Astrocyte of the hippocampus (primary cell): ENCODE data around the gene RASA3.
"Not testable (repeated sequence)": the region's sequence is repeated elsewhere in the genome, so short reads cannot be mapped to it uniquely, and the experiment has no call there.

Experiments used
- DNase-seq: peaks from one replicate; pipeline ENCODE4 v3.0.0; 2011; ENCODE audit warnings: low read depth, low spot score

Gene RASA3

GRCh38 chr13:113990321-113990837, 142.0 kb downstream of the RASA3 start:
- no peak for DNase-seq

DNA sequence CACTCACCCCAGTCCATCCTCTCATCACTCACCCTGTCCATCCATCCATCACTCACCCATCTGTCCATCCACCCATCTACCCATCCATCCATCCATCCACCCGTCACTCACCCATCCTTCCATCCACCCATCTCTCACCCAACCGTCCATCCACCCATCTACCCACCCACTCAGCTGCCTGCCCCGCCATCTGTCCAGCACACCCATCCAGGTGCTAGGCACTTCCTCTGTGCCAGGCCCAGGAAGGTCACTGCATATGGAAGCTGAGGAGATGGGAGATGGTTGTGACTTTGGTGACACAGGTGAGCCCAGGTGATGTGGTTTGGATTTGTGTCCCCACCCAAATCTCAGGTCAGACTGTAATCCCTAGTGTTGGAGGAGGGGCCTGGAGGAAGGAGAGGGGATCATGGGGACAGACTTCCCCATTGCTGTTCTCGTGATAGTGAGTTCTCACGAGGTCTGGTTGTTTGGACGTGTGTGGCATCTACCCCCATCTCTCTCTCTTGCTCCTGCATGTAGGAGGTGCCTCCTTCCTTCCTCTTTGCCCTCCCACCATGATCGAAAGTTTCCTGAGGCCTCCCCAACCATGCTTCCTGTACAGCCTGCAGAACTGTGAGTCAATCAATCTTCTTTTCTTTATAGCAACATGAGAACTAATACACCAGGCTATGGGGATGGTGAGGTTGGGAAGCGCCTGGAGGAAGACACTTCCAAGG, 142.7 kb downstream of the RASA3 start:
- no peak for DNase-seq

- DNase-seq: not testable (repeated sequence)
These were observed 143.6 kb downstream of the RASA3 start for GRCh38 chr13:113988859-113989258.

GRCh38 chr13:113982296-113982661, 150.1 kb downstream of the RASA3 start:
- DNase-seq: no peak

DNA sequence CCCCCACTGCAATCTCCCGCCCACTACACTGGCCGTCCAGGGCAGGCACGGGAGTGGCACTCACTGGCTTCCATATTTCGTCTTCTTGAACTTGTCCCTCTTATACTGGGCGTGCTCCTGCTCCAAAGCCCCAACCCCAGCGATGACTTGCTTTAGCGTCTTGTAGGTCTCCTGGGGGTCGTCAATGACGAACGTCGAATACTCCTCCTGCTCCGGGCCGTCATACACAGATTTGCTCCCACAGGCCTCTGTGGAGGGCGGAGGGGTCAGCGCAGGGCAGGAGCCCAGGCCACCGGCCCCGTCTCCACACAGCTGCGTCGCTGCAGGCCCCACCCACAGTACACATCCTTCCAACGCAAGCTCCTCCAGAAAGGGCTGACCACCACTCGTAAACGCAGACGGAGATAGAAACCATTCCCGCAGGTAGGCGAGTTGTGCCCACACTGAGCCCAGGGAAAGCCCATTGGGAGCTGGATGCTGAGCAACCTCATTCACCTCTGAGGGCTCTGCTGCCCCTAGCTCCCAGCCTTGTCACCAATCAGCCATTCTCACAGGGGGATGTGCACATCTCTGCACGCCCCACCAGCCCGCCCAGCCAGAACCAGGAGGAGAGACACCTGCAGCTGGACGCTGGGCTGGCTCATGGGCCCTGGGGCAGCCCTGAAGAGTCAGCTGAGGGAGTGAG, 150.7 kb downstream of the RASA3 start:
- no peak for DNase-seq

DNA sequence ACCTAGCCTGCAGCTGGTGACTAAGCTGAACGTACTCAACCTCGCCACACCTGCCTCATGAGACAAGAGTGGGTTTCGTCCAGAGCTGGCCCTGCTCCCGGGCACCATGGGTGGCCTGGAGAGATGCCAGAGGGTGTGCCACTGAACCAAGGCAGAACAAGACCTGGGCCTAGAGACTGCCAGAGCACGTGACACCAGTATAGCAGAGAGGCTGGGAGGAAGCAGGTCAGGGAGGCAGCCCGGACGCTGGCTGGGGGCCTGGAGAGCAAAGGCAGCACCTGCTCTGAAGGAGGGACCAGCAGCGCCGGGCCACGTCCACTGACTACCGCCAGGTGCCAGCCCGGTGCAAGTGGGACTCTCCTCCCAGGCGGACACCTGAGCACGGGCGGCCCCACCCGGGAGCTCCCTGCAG, 151.2 kb downstream of the RASA3 start:
- DNase-seq: peak; percentile 66

DNA sequence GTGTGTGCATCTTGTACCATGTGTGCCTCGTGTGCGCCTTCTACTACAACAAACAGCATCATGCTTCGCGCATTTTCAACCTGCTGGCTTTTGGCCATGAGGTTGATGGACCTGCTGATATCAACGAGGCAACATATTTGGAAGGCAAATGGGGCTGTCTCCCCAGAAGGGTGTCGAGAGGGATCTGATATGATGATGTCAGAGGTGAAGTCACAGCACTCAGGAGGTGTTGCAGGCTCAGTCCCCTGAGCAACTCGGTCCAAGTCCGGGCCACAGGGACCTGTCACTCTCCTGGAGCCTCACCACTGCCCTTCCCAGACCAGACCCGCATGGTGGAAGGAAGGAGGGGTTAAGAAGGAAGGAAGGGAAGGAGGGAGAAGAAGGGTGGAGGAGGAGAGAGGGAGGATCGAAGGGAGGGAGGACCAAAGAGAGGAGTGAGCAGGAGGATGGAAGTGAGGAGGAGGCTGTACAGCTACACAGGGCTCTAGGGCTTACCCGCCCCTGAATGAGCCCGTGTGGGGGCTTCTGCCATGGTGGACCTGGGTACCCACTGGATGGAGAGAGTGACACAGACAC, 151.8 kb downstream of the RASA3 start:
- DNase-seq: no peak

GRCh38 chr13:113979791-113980471, 152.5 kb downstream of the RASA3 start:
- DNase-seq: no peak

DNA sequence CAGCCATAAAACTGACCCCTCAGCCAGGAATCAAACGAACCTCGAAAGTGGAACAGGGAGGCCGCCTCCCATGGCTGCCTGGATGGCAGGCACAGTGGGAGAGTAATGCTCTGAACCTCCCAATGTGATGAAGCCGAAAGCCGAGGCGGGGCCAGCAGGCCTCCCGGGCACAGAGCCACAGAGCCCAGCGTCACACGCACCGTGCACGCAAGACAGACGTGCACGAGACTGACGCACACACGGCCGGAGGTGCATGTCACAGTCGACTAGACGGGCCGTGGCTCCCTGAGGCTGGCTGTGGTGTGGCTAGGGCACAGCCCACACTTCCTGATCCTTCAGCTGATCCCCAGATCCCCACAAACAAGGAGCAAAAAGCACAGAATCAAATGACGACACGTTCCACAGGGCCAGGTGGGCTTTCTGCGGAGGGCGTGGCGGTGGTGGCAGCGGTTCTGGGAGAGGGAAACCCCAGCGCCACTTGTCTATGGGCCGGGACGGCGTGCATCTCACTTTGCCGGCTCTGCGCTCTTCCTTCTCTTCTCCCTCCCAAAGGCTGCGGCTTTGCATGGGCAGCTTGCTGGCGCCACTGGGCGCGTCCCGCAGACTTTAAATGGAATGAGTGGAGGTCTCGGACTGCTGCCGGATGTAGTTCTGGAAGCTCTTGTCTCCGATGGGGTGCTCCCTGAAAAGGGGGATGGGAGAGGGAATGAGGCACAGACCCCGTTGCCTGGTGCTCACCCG, 153.5 kb downstream of the RASA3 start:
- no peak for DNase-seq

- DNase-seq: no peak
These were observed 154.4 kb downstream of the RASA3 start for GRCh38 chr13:113977976-113978375.

DNA sequence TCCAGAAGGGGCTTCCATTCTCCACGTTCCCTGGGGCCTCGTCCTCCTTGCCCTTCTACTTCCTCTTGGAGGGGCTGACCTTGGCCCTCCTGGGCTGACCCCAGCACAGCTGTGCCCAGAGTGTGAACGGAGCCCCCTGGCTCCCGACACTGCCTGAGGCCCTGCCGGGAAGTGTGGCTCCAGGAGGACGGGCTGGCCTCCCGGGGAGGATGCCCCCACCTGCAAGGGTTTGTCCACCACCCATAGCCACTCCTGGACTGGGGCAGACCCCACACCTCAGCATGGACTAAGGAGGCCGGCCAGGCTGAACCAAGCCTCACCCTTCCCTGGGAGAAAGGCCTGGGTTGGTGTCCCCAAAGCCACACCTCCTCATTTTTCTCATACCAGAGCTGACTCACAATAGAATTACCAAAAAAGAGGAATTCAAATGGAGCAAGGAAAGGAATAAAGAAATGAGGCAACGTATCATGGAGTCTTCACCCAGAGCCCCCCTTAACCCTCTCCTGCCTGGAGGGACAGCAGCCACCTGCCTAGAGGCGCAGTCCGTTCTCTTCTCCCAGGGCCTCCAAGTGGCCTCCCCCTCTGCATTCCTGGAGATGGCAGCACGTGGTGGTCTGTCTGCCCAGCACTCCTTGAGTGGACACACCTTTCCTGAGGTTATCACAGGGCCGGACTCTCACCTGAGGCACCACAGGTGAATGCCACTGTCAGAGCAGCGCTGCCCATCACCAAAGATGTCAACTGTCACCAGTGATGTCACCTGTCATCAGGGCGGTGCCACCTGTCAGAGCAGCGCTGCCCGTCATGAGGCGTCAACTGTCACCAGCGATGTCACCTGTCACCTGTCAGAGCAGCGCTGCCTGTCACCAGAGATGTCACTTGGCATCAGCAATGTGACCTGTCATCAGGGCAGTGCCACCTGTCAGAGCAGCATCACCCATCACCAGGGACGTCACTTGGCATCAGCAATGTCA, 155.4 kb downstream of the RASA3 start:
- peak; percentile 91 for DNase-seq

DNA sequence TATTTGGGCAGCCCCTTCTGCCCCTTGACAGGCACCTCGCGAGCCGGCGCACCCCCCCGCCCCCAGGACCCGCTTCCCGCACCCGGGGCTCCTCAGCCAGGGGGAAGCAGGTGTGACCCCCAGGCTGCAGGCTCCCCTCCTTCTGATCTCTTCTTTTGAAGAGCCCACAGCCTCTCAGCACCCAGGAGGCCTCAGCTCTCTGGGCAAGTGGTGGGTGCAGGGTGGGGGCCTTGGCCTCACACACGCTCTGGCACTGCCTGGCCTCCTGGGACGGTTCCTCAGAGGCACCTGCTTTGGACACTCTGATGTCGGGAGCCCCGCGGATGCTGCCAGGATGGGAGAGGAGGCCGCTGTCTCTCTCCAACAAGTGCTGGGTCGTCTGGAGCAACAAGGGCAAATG, 157.0 kb downstream of the RASA3 start:
- no peak for DNase-seq

DNA sequence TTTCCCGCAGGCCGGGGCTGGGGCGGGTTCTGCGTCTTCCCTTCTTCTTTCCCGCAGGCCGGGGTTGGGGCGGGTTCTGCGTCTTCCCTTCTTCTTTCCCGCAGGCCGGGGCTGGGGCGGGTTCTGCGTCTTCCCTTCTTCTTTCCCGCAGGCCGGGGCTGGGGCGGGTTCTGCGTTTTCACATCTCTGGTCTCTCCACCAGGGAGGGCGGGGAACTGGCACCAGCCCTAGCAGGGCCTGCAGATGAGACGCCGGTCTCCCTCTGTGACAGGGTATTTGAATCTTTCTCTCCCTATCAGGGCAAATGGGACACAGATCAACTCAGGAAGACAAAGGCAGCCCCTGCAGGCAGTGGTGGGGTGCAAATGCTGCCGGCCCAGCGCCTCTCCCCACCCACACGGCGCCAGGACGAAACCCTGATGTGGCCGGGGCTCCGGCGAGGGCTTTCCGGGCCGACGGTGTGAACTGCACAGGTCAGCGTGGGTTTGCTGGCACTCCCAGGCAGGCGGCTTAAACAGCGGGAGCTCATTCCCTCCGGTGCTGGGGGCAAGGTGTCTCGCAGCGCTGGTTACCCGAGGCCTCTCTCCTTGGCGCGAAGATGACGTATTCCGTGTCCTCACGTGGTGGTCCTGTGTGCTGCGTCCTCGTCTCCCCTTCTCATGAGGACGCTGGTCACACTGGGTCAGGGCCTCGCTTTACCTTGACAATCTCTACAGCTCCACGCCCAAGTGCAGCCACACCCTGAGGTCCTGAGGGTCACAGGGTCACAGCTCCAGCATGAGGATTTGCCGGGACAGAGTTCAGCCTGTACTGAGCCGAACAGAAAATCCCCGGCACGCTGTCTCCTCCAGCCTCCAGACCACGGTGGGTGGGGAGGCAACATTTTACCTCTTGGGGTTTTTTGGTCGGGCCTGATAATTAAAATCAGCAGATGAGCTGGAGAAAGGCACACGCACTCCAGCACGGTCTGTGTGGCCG, 157.8 kb downstream of the RASA3 start:
- DNase-seq: no peak

GRCh38 chr13:113973218-113974164, 158.9 kb downstream of the RASA3 start, which contains the start of gene C13orf46:
Gene C13orf46 (minus strand): TSS chr13:113974076. CDS start chr13:113973997, 79 bp downstream.
- DNase-seq: no peak

GRCh38 chr13:113972451-113973217, 159.8 kb downstream of the RASA3 start:
- DNase-seq: no peak

DNA sequence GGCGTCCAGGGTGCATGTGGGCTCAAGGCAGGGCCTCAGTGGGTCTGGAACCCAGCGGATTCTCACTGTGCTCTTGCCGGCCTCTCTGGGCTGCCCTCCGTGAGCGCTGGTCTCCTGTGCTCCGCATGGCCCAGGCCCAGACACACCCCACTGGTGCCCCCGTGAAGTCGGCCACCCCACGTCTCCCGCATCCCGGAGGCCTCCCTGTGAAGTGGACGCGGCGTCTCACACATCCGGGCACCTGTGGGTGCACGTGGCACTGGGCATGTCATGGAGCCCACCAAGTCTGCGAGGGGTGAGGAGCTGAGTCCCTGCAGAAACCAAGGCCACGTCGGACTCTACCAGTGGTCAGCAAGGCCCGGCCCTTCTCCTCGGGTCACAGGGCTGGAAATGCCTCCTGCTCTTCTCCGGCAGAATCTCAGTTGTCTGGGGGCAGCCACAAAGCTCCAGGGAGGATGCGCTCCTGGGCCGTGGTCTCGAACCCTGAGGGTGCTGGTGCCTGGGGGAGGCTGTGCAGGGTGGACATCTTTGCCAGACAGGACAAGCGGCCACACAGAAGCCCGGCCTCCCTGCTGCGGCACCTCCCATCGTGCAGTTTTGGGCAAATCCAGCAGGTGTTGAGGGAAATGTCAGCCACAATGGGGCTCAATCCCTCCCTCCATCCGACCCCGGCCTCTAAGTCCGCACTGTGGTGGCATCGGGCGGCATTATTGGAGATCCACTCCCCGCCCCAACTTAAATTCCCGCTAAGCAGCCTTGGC, 160.8 kb downstream of the RASA3 start:
- no peak for DNase-seq
